OCI-LY1 (cell line): Measurements from ENCODE around the gene CFD.

Source experiments
- H2AFZ ChIP-seq: fragments of 200-600 bp; sonication (generic), shearing (Covaris generic); 2 replicates; pipeline ENCODE4 v1.6.0; 2014; ENCODE audit warnings: antibody characterized with exemption, mild to moderate bottlenecking, low read length
- H3F3A ChIP-seq: fragments of 200-600 bp; sonication (generic), shearing (Covaris generic); 2 replicates; pipeline ENCODE4 v1.6.0; 2014; ENCODE audit warnings: mild to moderate bottlenecking, antibody characterized with exemption, low read length, moderate library complexity; ENCODE audit not compliant: insufficient read depth
- H3K27ac ChIP-seq: fragments of 200-600 bp; sonication (generic); 2 replicates; pipeline ENCODE4 v1.5.1; 2014; ENCODE audit warnings: low read length, mixed run types, mild to moderate bottlenecking, low read depth; ENCODE audit not compliant: poor library complexity, severe bottlenecking
- H3K27me3 ChIP-seq: fragments of 200-600 bp; sonication (generic); 2 replicates; pipeline ENCODE4 v1.6.0; 2014; ENCODE audit warnings: antibody characterized with exemption, mild to moderate bottlenecking, low read length, moderate library complexity; ENCODE audit not compliant: insufficient read depth
- H3K36me3 ChIP-seq: fragments of 200-600 bp; sonication (generic); 2 replicates; pipeline ENCODE4 v1.6.1; 2014; ENCODE audit warnings: mild to moderate bottlenecking, antibody characterized with exemption, low read length, moderate library complexity, mixed read lengths; ENCODE audit not compliant: insufficient read depth
- H3K4me1 ChIP-seq: fragments of 200-600 bp; sonication (generic); 2 replicates; pipeline ENCODE4 v1.5.1; 2014; ENCODE audit warnings: mild to moderate bottlenecking, low read length, moderate library complexity; ENCODE audit not compliant: insufficient read depth, severe bottlenecking
- H3K4me2 ChIP-seq: fragments of 200-600 bp; sonication (generic), shearing (Covaris generic); 2 replicates; pipeline ENCODE4 v1.6.1; 2014; ENCODE audit warnings: low read length
- H3K4me3 ChIP-seq: fragments of 200-600 bp; sonication (generic); 2 replicates; pipeline ENCODE4 v1.5.1; 2014; ENCODE audit warnings: low read length, low read depth, mild to moderate bottlenecking, mixed read lengths; ENCODE audit not compliant: poor library complexity, severe bottlenecking
- H3K79me2 ChIP-seq: fragments of 200-600 bp; shearing (Covaris generic); 2 replicates; pipeline ENCODE4 v1.6.1; 2016; ENCODE audit warnings: mixed run types, low read length, mixed read lengths; ENCODE audit not compliant: insufficient read depth
- H3K9ac ChIP-seq: fragments of 200-600 bp; sonication (generic), shearing (Covaris generic); 2 replicates; pipeline ENCODE4 v1.6.1; 2014; ENCODE audit warnings: mild to moderate bottlenecking, low read length, mixed read lengths
- H3K9me2 ChIP-seq: fragments of 200-600 bp; sonication (generic), shearing (Covaris generic); 2 replicates; pipeline ENCODE4 v1.6.1; 2014; ENCODE audit warnings: low read depth, mild to moderate bottlenecking, low read length, mixed read lengths
- H3K9me3 ChIP-seq: fragments of 200-600 bp; shearing (Covaris generic); 2 replicates; pipeline ENCODE4 v1.6.1; 2014; ENCODE audit warnings: low read length, mixed read lengths
- H4K20me1 ChIP-seq: fragments of 200-600 bp; sonication (generic), shearing (Covaris generic); 2 replicates; pipeline ENCODE4 v1.6.0; 2016; ENCODE audit warnings: mild to moderate bottlenecking, low read length; ENCODE audit not compliant: insufficient read depth
- EZH2 ChIP-seq: fragments of 200-600 bp; sonication (generic), shearing (Covaris generic); IDR thresholded peaks from 2 replicates; pipeline ENCODE4 v1.8.0; 2017; ENCODE audit warnings: borderline replicate concordance, mixed run types, mild to moderate bottlenecking, antibody characterized with exemption, low read length, moderate library complexity, mixed read lengths
- TF ChIP-seq, protein P1 (sequence below): fragments of 200-600 bp; sonication (generic), shearing (Covaris generic); IDR thresholded peaks from 2 replicates; pipeline ENCODE4 v1.5.1; 2017; ENCODE audit warnings: mild to moderate bottlenecking, antibody characterized with exemption, low read length, moderate library complexity, mixed read lengths

CFD gene

DNA sequence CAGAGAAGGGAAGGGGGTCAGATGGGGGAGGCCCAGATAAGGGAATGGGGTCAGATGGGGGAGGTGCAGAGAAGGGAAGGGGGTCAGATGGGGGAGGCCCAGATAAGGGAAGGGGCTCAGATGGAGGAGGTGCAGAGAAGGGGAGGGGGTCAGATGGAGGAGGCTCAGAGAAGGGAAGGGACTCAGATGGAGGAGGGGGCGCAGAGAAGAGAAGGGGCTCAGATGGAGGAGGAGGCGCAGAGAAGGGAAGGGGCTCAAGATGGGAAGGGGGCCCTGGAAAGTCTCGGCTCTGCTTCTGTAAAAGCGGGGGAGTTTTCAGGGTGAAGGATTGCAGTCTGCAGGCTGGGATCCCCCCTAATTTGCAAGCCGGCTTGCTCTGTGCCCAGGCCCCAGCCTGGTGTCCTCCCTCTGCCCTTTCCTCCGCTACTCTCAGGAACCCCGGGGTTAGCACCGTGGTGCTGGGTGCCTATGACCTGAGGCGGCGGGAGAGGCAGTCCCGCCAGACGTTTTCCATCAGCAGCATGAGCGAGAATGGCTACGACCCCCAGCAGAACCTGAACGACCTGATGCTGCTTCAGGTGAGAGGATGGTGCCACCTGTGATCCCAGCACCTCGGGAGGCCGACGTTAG, 30.2 kb upstream of the CFD start:
- Histone ChIP-seq H3F3A (no peaks in the 10 kb centered on the region), H3K4me3 (no peak overlapping the region), H3K4me2 (no peak overlapping the region), H3K4me1 (no peaks in the 10 kb centered on the region), H3K27ac (no peak overlapping the region), H3K36me3 (no peaks in the 10 kb centered on the region), H4K20me1 (no peaks in the 10 kb centered on the region), H2AFZ (no peak overlapping the region), H3K9me3 (no peaks in the 10 kb centered on the region), H3K27me3 (peaks cover 4% of the 10 kb centered on the region; the same call in 1 of the 2 replicates), H3K9ac (no peak overlapping the region), H3K79me2 (no peaks in the 10 kb centered on the region), H3K9me2 (no peaks in the 10 kb centered on the region)
- TF ChIP-seq, protein P1, sequence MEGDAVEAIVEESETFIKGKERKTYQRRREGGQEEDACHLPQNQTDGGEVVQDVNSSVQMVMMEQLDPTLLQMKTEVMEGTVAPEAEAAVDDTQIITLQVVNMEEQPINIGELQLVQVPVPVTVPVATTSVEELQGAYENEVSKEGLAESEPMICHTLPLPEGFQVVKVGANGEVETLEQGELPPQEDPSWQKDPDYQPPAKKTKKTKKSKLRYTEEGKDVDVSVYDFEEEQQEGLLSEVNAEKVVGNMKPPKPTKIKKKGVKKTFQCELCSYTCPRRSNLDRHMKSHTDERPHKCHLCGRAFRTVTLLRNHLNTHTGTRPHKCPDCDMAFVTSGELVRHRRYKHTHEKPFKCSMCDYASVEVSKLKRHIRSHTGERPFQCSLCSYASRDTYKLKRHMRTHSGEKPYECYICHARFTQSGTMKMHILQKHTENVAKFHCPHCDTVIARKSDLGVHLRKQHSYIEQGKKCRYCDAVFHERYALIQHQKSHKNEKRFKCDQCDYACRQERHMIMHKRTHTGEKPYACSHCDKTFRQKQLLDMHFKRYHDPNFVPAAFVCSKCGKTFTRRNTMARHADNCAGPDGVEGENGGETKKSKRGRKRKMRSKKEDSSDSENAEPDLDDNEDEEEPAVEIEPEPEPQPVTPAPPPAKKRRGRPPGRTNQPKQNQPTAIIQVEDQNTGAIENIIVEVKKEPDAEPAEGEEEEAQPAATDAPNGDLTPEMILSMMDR = no peak
- TF ChIP-seq EZH2 = no peak

DNA sequence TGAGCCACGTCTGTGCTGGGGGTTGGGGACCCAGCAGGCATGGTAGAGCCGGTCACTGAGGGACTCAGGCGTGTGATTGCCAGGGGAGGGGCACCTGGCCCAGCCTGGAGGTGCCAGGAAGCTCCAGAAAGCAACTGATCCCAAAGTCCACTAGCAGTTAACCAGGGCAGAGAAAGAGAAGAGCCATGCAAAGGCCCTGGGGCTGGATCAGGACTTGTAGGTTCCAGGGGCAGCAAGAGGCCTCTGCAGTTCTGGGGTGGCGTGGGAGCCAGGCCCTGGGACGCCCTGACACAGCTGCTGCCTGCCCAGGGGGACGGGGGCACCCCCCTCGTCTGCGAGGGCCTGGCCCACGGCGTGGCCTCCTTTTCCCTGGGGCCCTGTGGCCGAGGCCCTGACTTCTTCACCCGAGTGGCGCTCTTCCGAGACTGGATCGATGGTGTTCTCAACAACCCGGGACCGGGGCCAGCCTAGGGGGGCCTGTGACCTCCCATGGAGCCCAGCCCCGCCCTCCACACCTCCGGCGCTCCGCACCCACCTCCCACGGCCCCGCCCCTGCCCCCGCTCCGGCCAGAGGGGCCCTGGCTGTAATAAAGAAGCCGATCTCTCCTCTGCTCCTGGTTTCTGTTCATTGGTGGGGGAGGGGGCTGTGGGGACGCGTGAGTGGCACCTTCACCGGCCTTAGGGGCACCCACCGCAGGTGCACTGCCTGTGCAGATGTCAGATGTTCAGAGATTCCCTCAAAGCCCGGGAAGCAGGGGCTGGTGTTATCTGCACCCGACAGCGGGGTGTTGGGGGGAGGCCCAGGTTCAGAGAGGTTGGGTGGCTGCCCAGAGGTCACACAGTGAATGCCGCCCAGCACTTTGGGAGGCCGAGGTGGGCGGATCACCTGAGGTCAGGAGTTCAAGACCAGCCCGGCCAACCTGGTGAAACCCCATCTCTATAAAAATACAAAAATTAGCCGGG, 27.8 kb upstream of the CFD start:
- Histone ChIP-seq H2AFZ (no peak overlapping the region), H3K9me3 (no peaks in the 10 kb centered on the region), H3K9me2 (no peaks in the 10 kb centered on the region), H3K4me3 (no peak overlapping the region), H3K27me3 (no peaks in the 10 kb centered on the region; the same call in 1 of the 2 replicates), H4K20me1 (no peaks in the 10 kb centered on the region), H3F3A (no peaks in the 10 kb centered on the region), H3K4me1 (no peaks in the 10 kb centered on the region), H3K79me2 (no peaks in the 10 kb centered on the region), H3K36me3 (no peaks in the 10 kb centered on the region), H3K27ac (no peak overlapping the region), H3K4me2 (no peak overlapping the region), H3K9ac (no peak overlapping the region)
- TF ChIP-seq, protein P1 = no peak
- no peak for TF ChIP-seq EZH2

DNA sequence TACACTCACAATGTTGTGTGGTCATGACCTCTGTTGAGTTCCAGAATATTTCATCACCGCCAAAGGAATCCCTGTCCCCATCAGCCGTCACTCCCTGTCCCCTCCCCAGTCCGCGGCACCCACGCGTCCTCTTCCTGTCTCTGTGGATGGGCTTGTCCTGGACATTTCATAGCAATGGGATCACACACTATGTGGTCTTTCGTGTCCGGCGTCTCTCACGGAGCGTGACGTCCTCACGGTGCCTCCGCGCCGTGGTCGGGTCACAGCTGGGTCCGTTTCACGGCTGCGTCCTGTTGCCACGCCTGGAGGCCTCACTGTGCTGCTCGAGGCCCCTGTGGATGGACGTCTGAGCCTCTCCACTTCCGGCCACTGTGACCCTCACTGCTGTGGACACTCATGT, 25.2 kb upstream of the CFD start:
- no peak overlapping the region for H3K9ac ChIP-seq
- H3F3A ChIP-seq = no peaks in the 10 kb centered on the region
- no peak overlapping the region for H2AFZ ChIP-seq
- H3K9me2 ChIP-seq = no peaks in the 10 kb centered on the region
- no peaks in the 10 kb centered on the region for H3K9me3 ChIP-seq
- TF ChIP-seq EZH2 = no peak
- TF ChIP-seq, protein P1 = no peak
- H3K4me3 ChIP-seq = no peak overlapping the region
- no peaks in the 10 kb centered on the region for H3K27me3 ChIP-seq
- H3K27ac ChIP-seq = no peak overlapping the region
- no peaks in the 10 kb centered on the region for H4K20me1 ChIP-seq
- H3K4me2 ChIP-seq = no peak overlapping the region
- H3K4me1 ChIP-seq = no peaks in the 10 kb centered on the region
- H3K79me2 ChIP-seq = no peaks in the 10 kb centered on the region
- H3K36me3 ChIP-seq = no peaks in the 10 kb centered on the region
